ENCODE data around the gene ACVR1C.

- no peak for TF ChIP-seq CTCF (IDR thresholded peaks at IDR 0.05)
- TF ChIP-seq POLR2A (IDR thresholded peaks at IDR 0.05), result no peak
Measured at GRCh38 chr2:157625296-157625695, 3.4 kb downstream of the ACVR1C start.

All from testis (tissue), 2 donors.